NCI-H1417 treated with DMSO at 0.1 percent for 48 hours (cell line): ENCODE data around the gene ARHGAP26.

Source experiments
- DNase-seq: peaks from one replicate; lab custom pipeline; 2025; lab: John Stamatoyannopoulos, UW

The ARHGAP26 gene

GRCh38 chr5:142810743-142811290 lies 40.6 kb downstream of the ARHGAP26 start:
- DNase-seq, result no peak

GRCh38 chr5:142811866-142812557 lies 41.8 kb downstream of the ARHGAP26 start:
- DNase-seq, result no peak

- DNase-seq, result no peak
Observed at GRCh38 chr5:142813220-142813619, 43.0 kb downstream of the ARHGAP26 start.

DNA sequence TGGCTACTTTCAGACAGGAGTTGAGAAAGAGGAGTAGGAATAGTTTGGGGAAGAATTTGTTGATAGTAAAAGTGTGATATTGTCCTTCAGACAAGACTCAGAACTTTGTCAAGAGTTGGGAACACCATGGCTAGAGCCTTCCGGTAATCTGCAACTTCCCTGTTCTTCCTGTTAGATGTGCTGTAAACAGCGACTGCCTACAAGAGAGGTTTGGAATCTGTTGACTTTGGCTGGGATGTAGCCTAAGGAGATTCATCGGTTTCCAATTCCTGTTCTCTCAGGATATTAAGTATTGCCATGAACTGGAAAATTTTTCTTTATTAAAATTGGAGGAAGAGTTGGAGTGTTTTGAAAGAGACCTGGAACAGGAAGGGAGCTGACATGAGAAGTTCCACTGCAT lies 43.9 kb downstream of the ARHGAP26 start:
- DNase-seq, result no peak

DNA sequence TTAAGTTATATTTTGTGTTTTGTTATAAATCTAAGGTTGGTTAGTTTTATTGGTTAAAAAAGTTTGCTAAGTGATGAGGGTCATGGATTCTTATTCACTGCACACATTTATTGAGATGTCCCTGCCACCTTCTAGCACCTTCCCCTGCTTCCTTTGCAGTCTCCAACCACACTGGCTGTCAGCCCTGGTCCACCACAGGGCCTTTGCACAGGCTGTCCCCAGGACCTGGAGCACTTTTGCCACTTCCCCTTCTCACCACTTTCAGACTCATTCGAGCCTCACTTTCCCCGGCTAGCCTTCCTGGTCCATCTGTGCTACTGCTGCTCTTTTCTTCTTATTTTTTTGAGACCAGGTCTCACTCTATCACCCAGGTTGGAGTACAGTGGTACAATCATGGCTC lies 45.3 kb downstream of the ARHGAP26 start:
- DNase-seq, result no peak

GRCh38 chr5:142816531-142817430 lies 46.6 kb downstream of the ARHGAP26 start:
- DNase-seq, result no peak

DNA sequence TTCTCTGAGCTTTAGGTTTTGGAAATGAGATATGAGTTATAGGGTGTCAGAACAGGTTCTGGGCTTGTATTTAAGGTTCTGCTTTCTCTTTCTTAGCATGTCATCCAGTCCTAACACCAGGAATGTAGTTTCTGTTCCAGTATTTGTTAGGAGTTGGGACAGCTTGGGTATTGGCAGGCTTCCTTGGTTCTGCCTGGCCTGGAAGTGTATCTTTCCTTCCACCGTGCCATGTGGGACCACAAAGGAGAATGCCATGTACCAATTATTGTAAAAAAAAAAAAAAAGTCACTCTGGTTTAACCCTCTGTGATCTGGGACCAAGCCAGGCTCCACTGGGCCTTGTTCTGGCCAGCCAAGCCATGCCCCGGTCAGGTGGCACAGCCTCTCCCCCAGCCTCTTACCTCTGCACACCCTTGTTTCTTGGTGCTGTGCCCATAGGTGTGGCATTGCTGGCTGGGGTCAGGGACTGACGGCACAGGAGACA lies 47.8 kb downstream of the ARHGAP26 start:
- no peak for DNase-seq

GRCh38 chr5:142819292-142819691 lies 49.1 kb downstream of the ARHGAP26 start:
- no peak for DNase-seq

GRCh38 chr5:142819825-142820224 lies 49.6 kb downstream of the ARHGAP26 start:
- no peak for DNase-seq

GRCh38 chr5:142820447-142820846 lies 50.3 kb downstream of the ARHGAP26 start:
- no peak for DNase-seq

- DNase-seq, result no peak
Observed at GRCh38 chr5:142821034-142821732, 51.0 kb downstream of the ARHGAP26 start.

DNA sequence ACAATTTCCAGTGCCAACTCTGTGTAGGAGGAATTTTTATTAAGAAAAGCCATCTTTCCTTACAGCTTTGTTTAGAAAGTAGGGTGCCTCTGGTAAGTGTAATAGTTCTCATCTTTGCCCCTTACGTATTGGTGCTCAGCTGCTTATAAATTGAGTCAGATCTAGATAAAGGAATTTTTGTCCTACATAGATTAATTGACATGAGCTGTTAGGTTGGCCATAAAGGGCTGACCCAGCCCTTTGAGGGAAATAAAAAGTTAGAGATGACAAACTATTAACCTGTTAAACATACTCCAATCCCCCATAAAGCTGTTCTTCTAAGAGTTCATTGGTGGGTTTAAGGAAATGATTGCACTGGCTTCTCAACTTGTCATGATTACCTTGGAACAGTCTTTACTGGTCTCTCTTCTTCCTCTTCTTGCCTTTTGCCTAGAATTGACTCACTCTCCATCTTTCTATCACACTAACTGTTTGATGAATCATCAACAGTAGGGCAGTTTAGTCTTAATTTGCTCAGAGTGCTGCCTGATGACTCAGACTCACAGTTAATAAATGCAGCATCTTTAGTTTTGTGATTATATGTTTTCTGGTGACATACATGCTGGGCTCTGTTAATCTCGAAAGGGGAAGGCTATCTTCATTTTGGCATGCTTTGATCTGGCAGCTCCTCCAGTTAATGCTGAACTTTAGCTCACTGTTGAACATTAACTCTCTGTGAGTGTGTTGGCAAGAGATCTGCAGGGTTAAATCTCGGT lies 51.7 kb downstream of the ARHGAP26 start:
- DNase-seq, result no peak

DNA sequence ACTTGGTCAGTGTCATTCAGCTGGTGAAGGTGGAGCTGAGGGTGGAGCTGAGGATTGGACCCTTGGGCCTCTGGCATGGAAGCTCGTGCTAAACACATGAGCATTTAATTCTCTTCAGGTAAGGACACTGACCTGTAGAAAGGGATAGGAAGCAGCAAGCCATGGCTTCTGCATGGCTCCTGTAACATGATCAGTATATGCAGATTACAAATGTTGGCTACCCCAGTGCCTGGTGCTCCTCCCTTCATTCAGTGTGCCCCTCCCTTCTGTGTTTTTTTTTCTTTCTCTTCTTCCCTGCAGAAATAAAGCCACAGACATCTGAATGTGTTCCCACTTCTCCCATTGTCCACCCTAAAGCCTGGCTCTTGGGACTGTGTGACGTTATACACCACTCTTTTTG lies 52.9 kb downstream of the ARHGAP26 start:
- DNase-seq, result no peak

- DNase-seq, result no peak
Observed at GRCh38 chr5:142823806-142824205, 53.6 kb downstream of the ARHGAP26 start.

GRCh38 chr5:142824391-142824790 lies 54.2 kb downstream of the ARHGAP26 start:
- no peak for DNase-seq

- DNase-seq, result no peak
Observed at GRCh38 chr5:142825378-142826089, 55.4 kb downstream of the ARHGAP26 start.

GRCh38 chr5:142826093-142826492 lies 55.9 kb downstream of the ARHGAP26 start:
- DNase-seq, result no peak

GRCh38 chr5:142826741-142827492 lies 56.7 kb downstream of the ARHGAP26 start:
- no peak for DNase-seq

GRCh38 chr5:142827934-142828576 lies 57.9 kb downstream of the ARHGAP26 start:
- no peak for DNase-seq
